PC-3 (cell line): ENCODE data around the gene MSI2.

Source experiments
- EZH2 ChIP-seq: fragments of 300-600 bp; sonication (generic); IDR thresholded peaks from one replicate; pipeline ENCODE4 v1.6.1; 2017; ENCODE audit warnings: antibody characterized with exemption, mild to moderate bottlenecking, low read length; ENCODE audit not compliant: unreplicated experiment
- TF ChIP-seq, protein P1 (sequence below): fragments of 300-600 bp; sonication (generic); conservative IDR thresholded peaks from 2 replicates; pipeline ENCODE4 v1.5.1; 2017; ENCODE audit warnings: antibody characterized with exemption, low read depth, mild to moderate bottlenecking, low read length

DNA sequence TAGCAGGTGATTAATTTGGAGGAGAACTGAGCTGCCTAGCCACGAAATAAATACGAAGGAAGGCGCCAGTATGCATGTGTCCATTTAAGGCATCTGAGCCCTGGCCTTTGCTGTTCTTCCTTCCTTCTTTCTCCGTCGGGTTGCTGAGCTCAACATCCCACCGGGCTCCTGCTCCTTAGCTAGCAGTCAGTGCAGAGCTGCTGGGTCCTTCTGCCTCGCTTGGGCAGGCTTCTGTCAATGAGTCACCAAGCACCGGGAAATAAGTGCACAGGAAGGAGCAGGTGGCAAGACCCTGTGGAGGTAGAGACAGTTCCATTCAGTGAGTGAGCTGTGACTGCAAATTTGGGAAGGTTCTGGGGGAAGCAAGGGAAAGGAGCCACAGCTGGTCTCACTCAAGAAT, 368.1 kb downstream of the MSI2 start:
- TF ChIP-seq, protein P1, sequence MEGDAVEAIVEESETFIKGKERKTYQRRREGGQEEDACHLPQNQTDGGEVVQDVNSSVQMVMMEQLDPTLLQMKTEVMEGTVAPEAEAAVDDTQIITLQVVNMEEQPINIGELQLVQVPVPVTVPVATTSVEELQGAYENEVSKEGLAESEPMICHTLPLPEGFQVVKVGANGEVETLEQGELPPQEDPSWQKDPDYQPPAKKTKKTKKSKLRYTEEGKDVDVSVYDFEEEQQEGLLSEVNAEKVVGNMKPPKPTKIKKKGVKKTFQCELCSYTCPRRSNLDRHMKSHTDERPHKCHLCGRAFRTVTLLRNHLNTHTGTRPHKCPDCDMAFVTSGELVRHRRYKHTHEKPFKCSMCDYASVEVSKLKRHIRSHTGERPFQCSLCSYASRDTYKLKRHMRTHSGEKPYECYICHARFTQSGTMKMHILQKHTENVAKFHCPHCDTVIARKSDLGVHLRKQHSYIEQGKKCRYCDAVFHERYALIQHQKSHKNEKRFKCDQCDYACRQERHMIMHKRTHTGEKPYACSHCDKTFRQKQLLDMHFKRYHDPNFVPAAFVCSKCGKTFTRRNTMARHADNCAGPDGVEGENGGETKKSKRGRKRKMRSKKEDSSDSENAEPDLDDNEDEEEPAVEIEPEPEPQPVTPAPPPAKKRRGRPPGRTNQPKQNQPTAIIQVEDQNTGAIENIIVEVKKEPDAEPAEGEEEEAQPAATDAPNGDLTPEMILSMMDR = no peak
- TF ChIP-seq EZH2 = no peak
